ENCODE data around the gene SREBF2.
A peak's percentile ranks its signal among the peaks of the same experiment; 100 is the strongest.

SREBF2 gene

GRCh38 chr22:41880653-41881052 lies 47.7 kb downstream of the SREBF2 start:
- no peak for DNase-seq

- DNase-seq: no peak
Measured at GRCh38 chr22:41883400-41883799, 50.5 kb downstream of the SREBF2 start.

- DNase-seq: no peak
Measured at GRCh38 chr22:41885116-41885515, 52.2 kb downstream of the SREBF2 start.

- no peak for DNase-seq
Measured at GRCh38 chr22:41885516-41885915, 52.6 kb downstream of the SREBF2 start.

- DNase-seq: no peak
Measured at GRCh38 chr22:41888627-41889200, 55.8 kb downstream of the SREBF2 start.

- no peak for DNase-seq
Measured at GRCh38 chr22:41891407-41891806, 58.5 kb downstream of the SREBF2 start.

GRCh38 chr22:41892721-41893120 lies 59.8 kb downstream of the SREBF2 start:
- DNase-seq: no peak

GRCh38 chr22:41893591-41894375 lies 60.9 kb downstream of the SREBF2 start:
- no peak for DNase-seq

GRCh38 chr22:41898645-41899044 lies 65.7 kb downstream of the SREBF2 start:
- no peak for DNase-seq

- no peak for DNase-seq
Measured at GRCh38 chr22:41899110-41899509, 66.2 kb downstream of the SREBF2 start.

- no peak for DNase-seq
Measured at GRCh38 chr22:41899992-41900651, 67.2 kb downstream of the SREBF2 start.

- no peak for DNase-seq
Measured at GRCh38 chr22:41900652-41901312, 67.9 kb downstream of the SREBF2 start.

- no peak for DNase-seq
Measured at GRCh38 chr22:41902016-41902415, 69.1 kb downstream of the SREBF2 start.

- peak; percentile 85 for DNase-seq
Measured at GRCh38 chr22:41902932-41903421, 70.1 kb downstream of the SREBF2 start.

- DNase-seq: no peak
Measured at GRCh38 chr22:41904450-41905410, 71.8 kb downstream of the SREBF2 start.

- no peak for DNase-seq
Measured at GRCh38 chr22:41905411-41906202, 72.7 kb downstream of the SREBF2 start.

GRCh38 chr22:41906822-41907221 lies 73.9 kb downstream of the SREBF2 start:
- DNase-seq: no peak

GRCh38 chr22:41907436-41908401 lies 74.8 kb downstream of the SREBF2 start:
- no peak for DNase-seq

- no peak for DNase-seq
Measured at GRCh38 chr22:41908411-41909309, 75.8 kb downstream of the SREBF2 start.
